ENCODE results near the gene SYDE2. TPM values are rescaled to one million over a fixed set of nuclear protein-coding genes. Genes with fewer than 3 reads are reported as not detected.

SYDE2 gene
- total and polyA plus RNA-seq, 2 donors (not counting 1 experiment from before 2014, with no cell fraction given): 0.25 to 0.89 TPM

DNA sequence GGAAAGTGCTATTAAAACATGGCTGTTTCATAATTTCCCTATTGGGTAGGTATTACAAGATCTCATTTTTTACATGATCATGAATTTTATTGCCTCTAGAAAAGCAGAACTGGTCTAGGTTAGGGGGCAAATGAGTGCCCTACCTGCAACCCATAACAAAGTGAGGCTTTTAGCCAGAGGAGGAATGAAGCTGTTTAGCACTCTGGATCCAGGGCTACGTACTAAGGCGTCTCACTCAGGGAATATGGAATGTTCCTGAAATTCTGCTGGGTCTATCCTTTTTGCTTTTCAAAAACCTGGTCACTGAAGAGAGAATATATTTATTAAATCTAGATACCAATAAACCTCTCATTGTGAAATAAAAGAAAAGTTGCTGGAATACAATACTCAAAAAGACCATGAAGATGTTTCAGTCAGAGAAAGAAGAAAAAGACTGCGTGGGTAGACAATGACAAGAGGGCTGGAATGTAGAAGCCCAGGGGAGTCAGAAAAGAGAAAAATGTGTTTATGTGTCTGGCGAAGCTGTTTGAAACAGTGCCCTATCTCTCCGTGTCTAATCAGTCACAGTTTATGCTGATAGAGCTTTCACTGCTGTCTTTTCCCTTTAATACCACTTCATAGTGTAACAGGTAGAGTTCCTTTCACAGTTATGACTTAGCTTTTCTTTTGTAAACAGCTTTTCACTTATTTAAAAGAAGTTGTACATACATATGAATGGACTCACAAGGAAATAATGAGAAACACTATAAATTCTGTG, 25.0 kb upstream of the SYDE2 start:
- H3K27me3 Mint-ChIP-seq: peaks cover 14% of the 10 kb centered on the region
- no peaks in the 10 kb centered on the region for H3K4me1 Mint-ChIP-seq
- Histone ChIP-seq H3K27ac (ENCODE audit: low read length in 2 of 2) (no peak overlapping the region), H4K20me1 (ENCODE audit: control insufficient read depth, insufficient read depth, low read length, poor library complexity, severe bottlenecking) (no peaks in the 10 kb centered on the region), H3K4me2 (replicated peaks; ENCODE audit: low read depth, low read length, poor library complexity, severe bottlenecking) (no peak overlapping the region), H3K27me3 (replicated peaks in 1 of 4; ENCODE audit: control extremely low read depth in 1 of 4, control insufficient read depth in 3 of 4, insufficient read depth in 4 of 4, low read length in 3 of 4) (peaks cover 0 to 3% (median 1%) of the 10 kb centered on the region in 4 experiments), H3K79me2 (ENCODE audit: control insufficient read depth, insufficient read depth, low read length) (no peaks in the 10 kb centered on the region), H3K9me3 (ENCODE audit: control extremely low read depth in 1 of 3, control insufficient read depth in 2 of 3, insufficient read depth in 1 of 3, low read length in 2 of 3) (no peaks in the 10 kb centered on the region), H2AFZ (ENCODE audit: insufficient read depth, low read depth, low read length, poor library complexity, severe bottlenecking) (no peak overlapping the region), H3K4me1 (ENCODE audit: control insufficient read depth in 2 of 2, insufficient read depth in 2 of 2, low read length in 2 of 2) (no peaks in the 10 kb centered on the region), H3K36me3 (replicated peaks in 1 of 2; ENCODE audit: control extremely low read depth in 1 of 2, control insufficient read depth in 1 of 2, extremely low read depth in 1 of 2, insufficient read depth in 2 of 2, low read length in 1 of 2) (no peaks in the 10 kb centered on the region), H3K4me3 (ENCODE audit: control extremely low read depth in 1 of 5, extremely low read depth in 1 of 5, insufficient read depth in 1 of 5, low read depth in 2 of 5, low read length in 4 of 5) (no peak overlapping the region), H3K9ac (ENCODE audit: low read length) (no peak overlapping the region)
- DNase-seq: no peak
- WGBS (ENCODE audit: insufficient coverage): 100% methylated on average over 1 of the region's 5 CpGs
- H3K27ac Mint-ChIP-seq: no peak overlapping the region
- CTCF ChIA-PET: no interaction called here
- no peak overlapping the region for H3K4me3 Mint-ChIP-seq
- ATAC-seq (ENCODE audit: low read depth): no peak
- H3K9me3 Mint-ChIP-seq (ENCODE audit: insufficient read depth): no peaks in the 10 kb centered on the region
- TF ChIP-seq EZH2 (IDR thresholded peaks at IDR 0.05; ENCODE audit: borderline replicate concordance, insufficient read depth, low read depth, low read length, poor library complexity, severe bottlenecking): no peak
- TF ChIP-seq, protein P1, sequence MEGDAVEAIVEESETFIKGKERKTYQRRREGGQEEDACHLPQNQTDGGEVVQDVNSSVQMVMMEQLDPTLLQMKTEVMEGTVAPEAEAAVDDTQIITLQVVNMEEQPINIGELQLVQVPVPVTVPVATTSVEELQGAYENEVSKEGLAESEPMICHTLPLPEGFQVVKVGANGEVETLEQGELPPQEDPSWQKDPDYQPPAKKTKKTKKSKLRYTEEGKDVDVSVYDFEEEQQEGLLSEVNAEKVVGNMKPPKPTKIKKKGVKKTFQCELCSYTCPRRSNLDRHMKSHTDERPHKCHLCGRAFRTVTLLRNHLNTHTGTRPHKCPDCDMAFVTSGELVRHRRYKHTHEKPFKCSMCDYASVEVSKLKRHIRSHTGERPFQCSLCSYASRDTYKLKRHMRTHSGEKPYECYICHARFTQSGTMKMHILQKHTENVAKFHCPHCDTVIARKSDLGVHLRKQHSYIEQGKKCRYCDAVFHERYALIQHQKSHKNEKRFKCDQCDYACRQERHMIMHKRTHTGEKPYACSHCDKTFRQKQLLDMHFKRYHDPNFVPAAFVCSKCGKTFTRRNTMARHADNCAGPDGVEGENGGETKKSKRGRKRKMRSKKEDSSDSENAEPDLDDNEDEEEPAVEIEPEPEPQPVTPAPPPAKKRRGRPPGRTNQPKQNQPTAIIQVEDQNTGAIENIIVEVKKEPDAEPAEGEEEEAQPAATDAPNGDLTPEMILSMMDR (IDR thresholded peaks at IDR 0.05): no peak
- POLR2A ChIA-PET: no interaction called here
- intact Hi-C loops (cut with micrococcal nuclease): no loop called here

All from B cell (primary cell).